Inferior parietal cortex (tissue), 1 donor: ENCODE measurements around the gene FBLN2.
A peak's percentile ranks its signal among the peaks of the same experiment; 100 is the strongest.

Experiments used
- DNase-seq: peaks from one replicate; pipeline ENCODE4 v3.0.0-alpha.2; 2016; ENCODE audit errors: extremely low spot score

Gene FBLN2

DNA sequence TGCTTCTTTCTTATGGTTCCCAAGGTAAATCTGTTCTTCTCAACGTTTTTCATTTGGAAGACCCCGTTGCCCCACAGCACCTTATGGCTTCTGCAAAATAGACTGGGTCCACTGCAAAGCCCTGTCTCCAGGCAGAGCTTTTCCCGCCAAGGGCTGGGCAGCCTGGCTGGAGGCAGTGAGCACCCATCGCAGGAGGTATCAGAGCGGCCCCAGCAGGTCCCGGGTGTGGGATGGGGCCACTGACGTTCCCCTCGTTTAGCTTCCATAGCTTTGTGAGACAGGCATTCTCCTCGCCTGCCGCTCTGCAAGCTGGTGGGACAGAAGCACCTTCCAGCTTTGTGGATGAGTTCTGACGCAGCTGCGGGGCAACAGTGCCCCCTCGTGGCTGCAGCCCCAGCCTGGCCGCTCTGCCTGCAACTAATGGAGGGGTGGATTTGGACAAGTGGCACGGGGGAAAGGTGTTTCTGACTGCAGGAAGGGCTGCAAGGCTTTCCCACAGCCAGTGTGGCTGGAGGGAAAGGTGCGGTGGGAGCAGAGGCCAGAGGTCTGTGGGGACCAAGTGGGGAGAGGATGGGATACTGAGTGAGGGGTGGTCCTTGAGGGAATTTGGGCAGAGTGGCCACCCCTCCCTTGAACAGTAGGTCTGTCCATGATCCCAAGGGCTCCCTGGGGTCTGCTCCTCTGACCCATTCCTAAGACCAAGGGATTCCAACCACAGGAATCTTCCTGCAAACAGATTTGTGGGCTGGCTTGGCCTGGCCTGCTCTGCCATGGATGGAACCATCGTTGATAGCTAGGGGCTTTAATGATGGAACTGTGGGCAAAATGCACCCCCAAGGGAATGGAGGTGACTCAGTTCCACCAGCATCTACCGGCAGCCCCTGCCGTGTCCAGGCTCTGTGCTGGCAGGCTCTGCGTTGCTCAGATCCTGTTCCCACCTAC, 99.4 kb downstream of the FBLN2 start:
- DNase-seq: peak; percentile 84

DNA sequence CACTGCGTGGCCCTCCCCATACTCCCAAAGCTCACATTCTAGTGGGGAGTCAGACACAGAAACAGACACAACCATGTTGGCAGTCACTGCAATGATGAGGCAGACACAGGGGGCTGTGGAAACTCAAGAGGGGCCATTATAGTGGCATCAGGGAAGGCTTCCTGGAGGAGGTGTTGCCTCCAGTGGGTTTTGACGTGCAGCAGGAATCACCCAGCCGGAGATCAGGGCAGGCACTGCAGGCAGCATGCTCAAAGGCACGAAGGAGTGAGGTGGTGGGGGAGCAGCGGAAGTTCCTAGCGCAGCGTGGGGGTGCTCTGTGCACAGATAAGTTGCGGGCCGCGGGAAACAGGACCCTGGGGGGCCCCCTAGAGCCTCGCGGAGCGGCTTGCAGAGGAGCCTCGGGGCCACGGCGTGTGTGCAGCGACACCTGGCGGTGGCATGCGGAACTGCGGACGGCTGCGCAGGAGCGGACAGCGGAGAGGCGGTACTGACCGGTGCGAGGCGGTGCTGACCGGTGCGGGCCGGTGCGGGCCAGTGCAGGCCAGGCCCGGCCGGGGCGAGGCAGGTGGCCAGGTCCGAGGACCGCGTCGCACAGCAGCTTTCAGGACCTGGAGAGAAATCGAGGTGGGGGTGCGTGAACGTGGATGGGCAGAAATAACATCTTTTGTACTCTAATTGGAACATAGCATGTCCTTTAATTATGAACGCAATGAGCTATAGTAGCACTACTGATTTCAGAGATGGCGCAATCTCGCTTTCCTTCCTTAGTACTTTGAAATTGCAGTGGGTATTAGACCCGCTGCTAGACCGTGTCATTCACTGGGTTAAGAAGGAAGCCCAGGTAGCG, 101.5 kb downstream of the FBLN2 start:
- peak; percentile 86 for DNase-seq

DNA sequence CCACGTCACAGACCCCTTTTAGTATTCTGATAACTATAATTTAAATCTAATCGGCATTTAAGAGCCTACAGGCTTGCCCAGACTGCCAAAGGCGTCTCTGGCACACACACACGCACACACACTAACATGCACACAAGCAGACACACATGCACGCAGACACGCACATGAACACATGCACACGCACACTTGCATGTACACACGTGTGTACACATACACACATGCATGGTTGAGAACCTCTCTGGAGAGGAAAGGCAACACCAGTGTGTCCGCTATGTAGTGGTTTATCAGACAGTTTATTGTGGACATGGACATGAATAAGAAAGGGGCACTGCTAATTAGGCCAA, 102.1 kb downstream of the FBLN2 start:
- DNase-seq: no peak

DNA sequence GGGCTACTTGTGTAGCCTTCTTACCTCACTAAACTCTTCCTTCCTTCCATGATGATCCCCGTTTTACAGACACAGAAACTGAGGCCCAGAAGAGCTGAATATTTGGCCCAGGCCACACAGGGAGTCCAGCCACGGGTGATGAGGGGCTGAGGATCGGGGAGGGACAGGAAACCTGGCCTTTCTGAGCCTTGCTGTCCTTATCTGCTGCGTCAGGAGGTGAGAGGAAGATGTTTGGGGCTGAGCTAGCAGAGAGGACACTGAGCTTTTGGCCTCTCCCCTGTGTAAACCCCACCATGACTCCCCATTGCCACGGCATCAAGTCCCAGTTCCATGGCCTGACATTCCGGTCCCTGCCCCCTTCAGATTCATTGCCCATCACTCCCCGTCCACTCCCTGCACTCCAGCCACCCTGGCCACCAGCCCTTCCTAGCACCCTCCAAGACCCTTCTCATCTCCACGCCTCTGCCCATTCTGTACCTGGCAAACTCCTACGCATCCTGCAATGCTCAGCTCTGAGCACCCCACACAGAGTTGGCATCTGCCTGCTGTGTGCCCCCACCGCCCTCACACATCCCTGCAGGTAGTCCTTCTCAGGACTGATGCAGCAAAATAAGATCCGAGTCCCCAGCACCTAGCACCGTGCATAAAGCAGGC, 103.0 kb downstream of the FBLN2 start:
- no peak for DNase-seq

DNA sequence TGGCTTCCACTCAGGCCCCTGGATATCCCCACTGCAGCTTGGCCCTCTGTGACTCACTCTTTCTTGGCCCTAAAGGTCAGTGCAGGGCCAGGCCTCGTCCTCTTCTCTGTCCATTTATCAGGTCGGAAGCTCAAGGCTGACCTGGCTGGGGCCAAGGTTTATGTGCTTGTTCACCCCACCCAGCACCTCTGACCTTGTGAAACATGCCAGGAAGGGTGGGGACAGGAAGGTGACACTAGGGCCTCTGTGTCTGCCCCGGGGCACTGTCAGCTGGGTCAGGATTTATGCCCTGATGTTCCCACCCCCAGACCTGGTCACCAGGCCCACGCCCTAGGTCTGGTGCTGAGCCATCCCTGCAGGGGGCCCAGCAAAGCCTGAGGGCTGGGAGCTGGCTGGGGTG, 103.8 kb downstream of the FBLN2 start:
- DNase-seq: no peak

DNA sequence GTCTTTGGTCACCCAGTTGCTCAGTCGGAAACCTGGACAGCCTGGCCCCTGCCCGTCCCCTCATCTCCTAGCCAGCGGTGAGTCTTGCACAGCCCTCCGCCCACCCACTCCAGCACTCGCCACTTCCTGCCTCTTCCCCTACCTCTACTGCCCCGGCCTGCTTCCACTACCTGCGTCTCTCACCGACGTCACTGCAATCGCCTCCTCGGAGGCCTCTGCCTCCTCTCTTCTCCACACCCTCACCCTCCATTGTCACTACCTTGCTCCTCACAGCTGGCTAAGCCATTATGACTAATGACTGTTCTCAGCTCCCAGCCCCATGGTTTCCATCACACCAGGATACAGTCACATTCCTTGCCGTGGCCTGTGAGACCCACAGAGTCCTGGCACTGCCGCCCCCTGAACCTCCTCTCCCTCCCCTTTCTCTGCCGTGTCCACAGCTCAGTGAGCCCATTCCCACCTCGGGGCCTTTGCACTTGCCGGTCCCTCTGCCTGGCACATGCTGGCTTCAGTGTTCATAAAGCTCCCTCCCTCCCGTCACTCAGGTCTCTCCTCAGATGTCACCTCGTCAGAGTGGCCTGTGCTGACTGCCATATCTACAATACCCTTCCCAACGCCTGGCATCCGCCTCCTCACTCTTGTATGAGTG, 104.8 kb downstream of the FBLN2 start:
- DNase-seq: no peak

DNA sequence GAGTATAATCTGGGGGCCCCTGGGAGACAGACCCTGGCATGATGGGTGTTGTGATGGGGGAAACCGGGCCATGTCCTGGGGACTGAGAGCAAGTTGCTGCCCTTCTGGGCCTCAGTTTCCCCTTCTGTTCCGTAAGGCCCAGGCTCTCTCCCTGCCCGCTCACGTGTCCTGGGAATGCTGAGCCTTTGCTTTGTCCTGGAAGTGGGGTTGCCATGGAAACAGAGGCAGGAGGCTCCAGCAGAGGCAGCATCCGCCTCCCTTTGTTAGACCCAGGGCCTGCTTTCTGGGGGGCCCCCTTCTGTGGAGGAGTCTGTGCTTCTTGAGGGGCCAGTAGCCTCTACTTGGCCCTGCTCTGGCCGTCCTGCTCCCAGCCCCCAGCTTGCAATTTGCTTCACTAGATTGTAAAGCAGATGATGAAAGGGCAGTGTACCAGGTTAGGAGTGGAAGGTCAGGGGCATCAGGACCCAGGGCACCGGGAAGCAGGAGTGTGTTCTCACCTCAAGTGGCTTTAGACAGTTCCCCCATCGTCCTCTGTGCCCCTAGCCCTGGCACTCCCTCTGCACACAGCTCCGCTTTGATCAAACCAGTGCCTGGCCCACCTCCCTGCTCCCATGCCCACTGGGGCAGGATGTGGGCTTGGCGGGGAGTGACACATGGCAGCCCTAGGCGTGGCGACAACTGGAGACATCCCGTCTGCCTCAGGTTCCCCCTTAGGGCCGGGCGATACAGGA, 105.6 kb downstream of the FBLN2 start:
- DNase-seq: no peak

DNA sequence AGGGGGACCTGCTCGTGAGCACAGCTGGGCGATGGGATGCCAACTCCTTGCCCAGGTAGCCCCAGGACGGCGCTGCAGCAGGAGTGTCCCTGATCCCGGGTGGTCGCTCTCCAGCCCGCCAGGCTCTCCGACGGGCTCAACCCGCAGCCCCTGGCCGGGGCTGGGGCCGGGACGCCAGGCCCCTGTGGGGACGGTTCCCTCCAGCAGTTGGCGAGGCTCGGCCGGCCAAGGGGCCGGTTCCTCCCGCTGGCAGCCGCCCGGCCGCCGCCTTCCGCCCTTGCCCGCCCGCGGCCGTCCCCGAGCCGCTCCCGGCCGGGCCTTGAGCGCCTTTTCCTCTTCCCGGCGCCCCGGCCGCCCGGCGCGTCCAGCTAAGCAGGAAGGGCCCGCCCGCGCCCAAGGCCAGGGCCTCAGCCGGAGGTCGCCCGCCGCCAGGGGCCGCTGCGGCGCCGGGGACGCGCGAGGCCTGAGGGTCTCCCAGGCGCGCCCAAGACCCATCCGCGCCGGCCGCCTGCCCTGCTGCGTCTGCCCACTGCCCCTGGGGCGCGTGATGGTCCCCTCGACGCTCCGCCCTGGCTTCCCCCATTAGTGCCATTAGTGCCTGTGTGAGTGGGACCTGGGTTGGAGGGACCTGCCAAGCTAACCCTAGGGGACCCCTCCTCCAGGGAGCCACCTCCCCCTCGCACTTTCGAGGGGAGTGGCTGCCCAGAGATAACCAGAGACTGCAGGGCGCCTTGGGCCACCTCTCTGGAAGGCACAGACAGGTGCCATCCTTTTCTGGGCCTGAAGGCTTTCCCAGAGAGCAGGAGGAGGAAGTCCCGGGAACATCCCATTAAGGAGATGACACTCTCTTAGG, 106.4 kb downstream of the FBLN2 start:
- no peak for DNase-seq

DNA sequence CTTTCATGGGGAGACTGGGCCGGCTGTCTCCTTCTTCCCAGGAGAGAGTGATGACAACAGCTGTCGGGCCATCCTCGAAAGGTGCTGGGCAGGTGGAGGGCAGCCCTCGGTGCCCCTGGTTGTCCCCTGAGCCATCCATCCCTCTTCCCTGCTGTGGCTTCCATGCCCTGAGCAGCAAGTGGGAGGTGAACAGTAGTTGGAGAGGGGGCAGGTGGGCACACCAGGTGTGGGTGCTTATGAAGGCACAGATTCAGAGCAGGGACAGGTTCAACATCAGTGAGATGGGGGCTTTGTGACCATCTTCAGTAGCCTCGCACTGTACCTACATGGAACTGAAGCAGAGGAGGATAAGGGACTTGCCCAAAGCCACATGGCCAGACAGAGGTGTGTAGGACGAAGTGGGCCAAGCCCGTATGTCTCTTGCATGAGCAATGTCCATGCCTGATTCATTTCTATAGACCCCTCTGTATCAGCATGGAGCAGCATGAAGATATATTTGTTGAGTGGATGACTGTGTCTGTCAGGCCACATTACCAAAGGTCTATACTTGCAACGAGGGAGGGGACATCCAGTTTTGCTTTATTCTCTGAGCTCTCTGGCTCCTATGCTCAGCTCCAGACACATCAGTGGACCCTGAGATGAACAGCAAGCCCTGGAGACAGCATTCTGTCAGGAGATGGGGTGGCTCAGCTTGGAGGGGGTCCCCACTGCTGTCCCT, 107.8 kb downstream of the FBLN2 start:
- DNase-seq: no peak

DNA sequence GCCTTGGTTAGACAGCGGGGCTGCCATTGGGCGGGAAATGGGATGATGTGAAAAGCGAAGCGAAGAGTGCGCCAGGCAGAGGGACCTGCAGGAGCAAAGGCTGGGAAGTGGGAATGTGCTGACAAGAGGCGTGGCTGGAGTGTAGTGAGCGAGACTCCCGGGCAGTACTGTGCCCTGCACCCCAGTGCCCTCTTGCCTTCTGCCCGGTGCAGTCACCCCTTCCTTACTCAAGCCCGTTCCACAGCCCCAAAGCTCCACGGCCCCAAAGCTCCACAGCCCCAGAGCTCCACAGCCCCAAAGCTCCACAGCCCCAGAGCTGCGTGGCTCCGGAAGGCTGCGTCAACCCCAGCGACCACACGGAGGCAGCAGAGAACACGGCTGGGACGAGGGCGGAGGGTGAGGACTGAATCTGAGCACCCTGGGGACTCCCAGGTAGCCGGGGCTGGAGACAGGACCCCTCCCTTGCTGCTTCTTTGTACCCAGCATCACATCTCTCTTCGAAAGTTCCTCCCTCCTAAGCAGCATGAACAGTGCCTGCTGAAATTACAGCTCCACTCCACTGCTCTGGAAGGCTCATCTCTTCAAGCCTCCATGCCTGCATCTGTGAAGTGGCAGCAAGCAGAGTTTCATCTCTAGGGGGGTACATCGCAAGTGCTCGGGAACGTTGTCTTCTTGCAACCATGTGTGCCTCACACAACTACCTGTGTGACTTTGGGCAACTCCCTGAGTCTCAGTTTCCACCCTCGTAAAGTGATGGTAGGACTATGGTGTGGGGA, 108.9 kb downstream of the FBLN2 start:
- DNase-seq: peak; percentile 71

DNA sequence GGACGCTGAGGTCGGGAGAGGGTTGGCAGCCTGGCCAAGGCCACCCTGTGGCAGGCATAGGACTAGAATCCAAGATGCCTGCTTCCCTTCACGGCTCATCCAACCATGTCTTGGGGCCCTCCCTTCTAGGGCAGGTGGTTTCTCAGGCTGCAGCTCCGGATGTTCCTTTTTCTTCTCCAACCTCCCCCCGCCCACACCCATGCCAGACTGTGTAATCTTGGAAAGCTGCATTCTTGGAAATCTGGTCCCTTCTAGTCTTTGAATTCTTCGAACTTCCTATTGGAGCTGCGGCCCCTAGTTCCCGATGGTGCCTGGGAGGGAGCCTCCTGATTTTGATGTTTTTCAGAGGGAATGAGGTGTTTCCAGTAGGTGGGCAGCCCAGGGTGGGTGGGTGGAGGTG, 109.8 kb downstream of the FBLN2 start:
- no peak for DNase-seq

DNA sequence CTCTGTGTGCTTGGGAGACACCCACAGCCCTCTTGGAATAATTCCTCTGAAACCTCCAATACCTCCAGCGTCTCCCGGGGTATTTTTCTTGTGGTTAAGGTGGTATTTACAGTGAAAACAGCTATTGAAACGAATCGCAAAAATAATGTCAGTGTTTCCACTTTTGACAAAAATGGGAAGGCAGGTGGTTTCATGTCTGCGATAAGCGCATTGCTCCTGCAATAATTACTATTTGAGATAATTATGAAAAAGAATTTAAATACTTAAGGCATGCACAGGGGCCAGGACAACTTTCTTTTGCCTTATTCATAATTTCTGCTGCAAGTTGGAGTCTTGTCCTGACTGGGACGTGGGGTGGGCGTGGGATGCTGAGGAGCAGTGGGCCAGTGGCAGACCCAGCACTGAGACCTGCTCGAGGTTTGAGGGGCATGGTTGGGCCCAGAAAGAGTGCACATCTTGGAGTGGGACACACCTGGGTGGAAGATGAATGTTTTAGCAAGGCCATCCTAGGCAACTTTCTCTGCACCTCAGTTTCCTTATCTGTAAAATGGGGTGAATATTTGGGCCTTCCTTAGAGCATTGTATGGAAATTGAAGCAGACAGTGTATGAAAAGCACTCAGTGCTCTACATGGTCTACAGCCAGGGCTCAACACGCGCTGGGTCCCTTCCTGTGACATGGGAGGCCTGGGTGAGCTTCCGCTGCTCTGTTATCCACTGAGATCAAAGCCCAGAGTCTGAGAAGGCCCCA, 110.5 kb downstream of the FBLN2 start:
- no peak for DNase-seq

DNA sequence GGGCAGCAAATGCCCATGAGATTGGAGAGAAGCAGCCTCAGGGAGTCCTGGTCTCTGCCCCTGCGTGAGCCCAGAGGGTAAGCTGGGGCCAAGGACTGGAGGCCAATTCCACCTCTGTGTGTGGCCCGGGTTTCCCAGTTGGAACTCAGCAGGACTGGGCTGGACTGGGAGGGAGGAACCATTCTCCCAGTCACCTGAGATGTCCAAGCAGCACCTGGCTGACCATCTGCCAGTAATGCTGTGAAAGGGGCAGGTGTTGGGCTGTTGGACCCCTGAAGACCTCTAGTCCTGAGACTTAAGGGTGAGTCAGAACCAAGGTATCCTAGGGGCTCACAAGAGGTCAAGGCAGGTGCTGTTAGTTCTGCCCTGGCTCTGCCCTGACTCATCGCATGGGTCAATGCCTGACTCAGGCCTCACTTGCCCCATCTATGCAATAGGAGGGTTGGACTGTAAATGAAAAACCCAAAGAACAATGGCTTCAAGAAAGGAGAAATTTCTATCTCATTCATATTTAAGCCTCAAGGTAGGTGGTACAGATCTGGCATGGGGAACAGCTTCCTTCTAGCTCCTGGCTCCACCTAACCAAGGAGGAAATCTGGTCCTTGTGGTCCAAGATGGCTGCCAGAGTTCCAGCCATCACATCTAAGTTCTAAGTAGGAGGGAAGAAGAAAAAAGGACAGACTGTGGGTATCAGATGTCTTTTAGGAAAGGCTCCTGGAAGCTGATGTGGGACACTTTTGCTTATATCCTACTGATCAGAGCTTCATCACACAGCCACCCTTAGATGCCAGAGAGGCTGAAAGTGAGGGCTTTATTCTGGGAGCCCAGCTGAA, 111.3 kb downstream of the FBLN2 start:
- no peak for DNase-seq

DNA sequence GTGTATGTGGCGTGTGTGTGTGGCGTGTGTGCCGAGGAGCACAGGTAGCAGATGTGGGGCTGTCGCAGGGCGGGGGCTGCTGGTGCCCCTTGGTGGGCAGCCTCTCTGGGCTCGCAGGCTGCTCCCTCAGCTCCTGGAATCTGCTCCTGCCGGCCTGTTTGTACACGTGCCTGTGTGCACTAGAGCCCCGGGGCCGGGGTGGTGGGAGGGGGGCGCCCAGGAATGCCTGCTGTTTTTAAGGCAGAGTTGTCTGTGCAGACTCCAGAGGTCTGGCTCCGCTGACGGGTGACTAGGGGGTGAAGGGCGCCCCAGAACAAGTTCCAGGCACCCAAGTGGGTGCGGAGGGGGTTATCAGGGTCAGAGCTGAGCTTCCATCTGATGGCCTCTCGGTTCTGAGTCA, 112.2 kb downstream of the FBLN2 start:
- no peak for DNase-seq

DNA sequence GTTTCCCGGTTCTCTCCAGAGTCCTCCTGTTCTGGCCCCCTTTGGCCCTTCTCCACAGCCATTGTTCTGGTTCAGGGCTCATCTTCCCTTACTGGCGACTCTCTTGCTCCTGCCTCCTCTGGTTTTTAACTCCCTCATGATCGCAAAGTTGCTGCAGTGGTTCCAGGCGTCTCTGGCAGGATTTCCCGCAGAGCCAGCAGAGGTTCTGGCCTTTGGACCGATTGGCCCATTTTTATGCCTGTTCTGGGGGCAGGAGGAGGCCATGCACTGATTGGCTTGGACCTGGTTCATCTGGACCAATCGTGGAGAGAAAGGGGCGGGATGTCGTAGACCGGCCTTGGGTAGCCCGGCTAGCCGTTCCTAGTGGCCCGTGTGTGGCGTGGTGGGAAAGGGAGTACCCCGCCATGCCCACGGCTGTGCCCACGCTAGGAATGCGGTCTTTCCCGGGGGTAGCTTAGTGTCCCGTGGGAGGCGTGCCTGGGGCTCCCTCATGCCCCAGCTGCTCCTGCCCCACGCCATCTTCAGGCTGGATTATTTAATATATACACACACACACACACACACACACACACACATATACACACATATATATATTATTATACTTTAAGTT, 113.4 kb downstream of the FBLN2 start:
- DNase-seq: no peak

DNA sequence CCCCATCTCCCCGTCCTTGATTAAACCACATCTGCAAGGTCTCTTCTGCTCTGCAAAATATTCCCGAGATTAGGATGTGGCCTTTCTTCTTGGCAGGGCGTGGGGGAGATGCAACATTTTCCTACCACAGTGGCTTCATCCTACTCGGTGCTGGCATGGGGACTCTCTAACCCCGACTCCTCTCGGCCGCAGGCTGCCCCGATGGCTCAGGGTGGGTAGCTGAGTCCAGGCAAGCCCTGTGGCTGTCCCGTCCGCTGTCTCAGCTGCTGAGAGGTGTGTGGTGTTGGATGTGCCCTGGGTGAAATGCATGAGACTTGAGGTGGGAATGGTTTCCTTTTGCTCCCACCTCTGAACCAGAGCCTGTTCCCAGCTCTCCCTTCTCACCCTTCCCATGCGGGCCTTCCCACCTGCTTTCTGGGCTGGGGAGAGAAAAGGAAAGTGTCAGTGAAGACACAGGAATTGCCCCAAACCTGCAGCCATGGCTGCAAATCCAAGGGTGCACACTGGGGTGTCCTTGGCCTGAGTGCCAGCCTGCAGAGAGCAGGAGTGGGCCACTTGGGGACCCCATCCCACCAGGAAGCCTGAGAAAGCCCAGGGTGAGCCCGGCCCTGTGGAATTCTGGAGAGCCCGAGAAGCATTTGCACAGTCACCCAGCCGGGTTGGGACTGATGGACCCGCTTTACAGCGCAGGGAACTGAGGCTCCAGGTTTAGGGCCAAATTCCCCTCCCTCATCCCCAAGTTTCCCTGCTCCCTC, 115.0 kb downstream of the FBLN2 start:
- no peak for DNase-seq
